Lung (tissue), 12 donors: ENCODE results near the gene SLC17A5. TPM values are rescaled to one million over a fixed set of nuclear protein-coding genes. Genes with fewer than 3 reads are reported as not detected.

Source experiments
- ATAC-seq: fragments of 200-7000 bp; cut with Tn5 transposase; one replicate; pipeline ENCODE4 v1.9.1; 2020; ENCODE audit warnings: moderate number of reproducible peaks; ENCODE audit not compliant: insufficient read depth, low FRiP score
- DNase-seq, 3 donors: peaks; one replicate each; pipeline ENCODE4 v3.0.0-alpha.2; 2013 to 2017
- H3K27ac ChIP-seq, 2 donors: one replicate each; pipeline ENCODE4 v1.5.1; 2013; ENCODE audit warnings: mild to moderate bottlenecking in 2 of 2, moderate library complexity in 2 of 2, control low read depth in 1 of 2, inconsistent platforms in 1 of 2, low read depth in 1 of 2, low read length in 1 of 2
- H3K27me3 ChIP-seq, 3 donors: one replicate each; pipeline ENCODE4 v1.5.1; 2013; ENCODE audit warnings: low read length in 2 of 3; ENCODE audit not compliant: control insufficient read depth in 3 of 3, insufficient read depth in 3 of 3
- H3K36me3 ChIP-seq, 4 donors: one replicate each; pipeline ENCODE4 v1.5.1; 2013; ENCODE audit warnings: low read length in 4 of 4, mild to moderate bottlenecking in 1 of 4, moderate library complexity in 1 of 4; ENCODE audit not compliant: control insufficient read depth in 4 of 4, insufficient read depth in 4 of 4
- H3K4me1 ChIP-seq, 5 donors: one replicate each; pipeline ENCODE4 v1.5.1; 2013; ENCODE audit warnings: low read length in 5 of 5, mild to moderate bottlenecking in 2 of 5, moderate library complexity in 1 of 5; ENCODE audit not compliant: control insufficient read depth in 5 of 5, insufficient read depth in 5 of 5
- H3K4me3 ChIP-seq: one replicate; pipeline ENCODE4 v1.5.1; 2013; ENCODE audit warnings: mild to moderate bottlenecking, control low read depth, moderate library complexity
- H3K9ac ChIP-seq, 2 donors: one replicate each; pipeline ENCODE4 v1.5.1; 2013; ENCODE audit warnings: low read length in 2 of 2, control low read depth in 1 of 2; ENCODE audit not compliant: insufficient read depth in 1 of 2
- H3K9me3 ChIP-seq, 4 donors: one replicate each; pipeline ENCODE4 v1.5.1; 2013; ENCODE audit warnings: low read length in 3 of 4, mild to moderate bottlenecking in 1 of 4, moderate library complexity in 1 of 4; ENCODE audit not compliant: control insufficient read depth in 4 of 4, insufficient read depth in 3 of 4
- WGBS, 2 donors: extraction: QIAGEN DNeasy Blood & Tissue Kit; methylation state at CpG; one replicate each; pipeline ENCODE4 v1.1.7; 2013; 5-methylcytosine and 5-hydroxymethylcytosine counted together
- polyA plus RNA-seq, 2 donors: library from polyadenylated mRNA; stranded (reverse); fragments of 200-250 nt; gene quantifications; one replicate each; pipeline ENCODE4 v1.2.1, GENCODE V29; 2013
- total RNA-seq, 2 donors: library from RNA; depleted of rRNA in 1 of 2; stranded (reverse); fragments of >200 nt in 1 of 2; gene quantifications; one replicate each; pipeline ENCODE4 v1.2.1, GENCODE V29; 2014 to 2021
- TF ChIP-seq, protein P1 (sequence below): IDR thresholded peaks from 2 replicates; pipeline ENCODE4 v1.5.1; 2012; ENCODE audit warnings: mild to moderate bottlenecking; ENCODE audit errors: control extremely low read depth, extremely low read depth
- donor health status: control.
- donor health status: control.
- donor health status: Bipolar disorder and iron deficiency.
- donor health status: healthy.
- donor health status: DM: yes; HTN: yes; CAD: no.

Gene SLC17A5
- total and polyA plus RNA-seq, 4 donors, result 5.5 to 19.9 (median 18.1) TPM

GRCh38 chr6:73640179-73640750 is 13.5 kb downstream of the SLC17A5 start:
- Histone ChIP-seq H3K9me3 (no peaks in the 10 kb centered on the region), H3K4me3 (no peak overlapping the region), H3K9ac (no peak overlapping the region), H3K27ac (no peak overlapping the region), H3K4me1 (no peaks in the 10 kb centered on the region), H3K36me3 (peaks cover 0 to 13% (median 3%) of the 10 kb centered on the region in 4 donors), H3K27me3 (no peaks in the 10 kb centered on the region)
- TF ChIP-seq, protein P1, sequence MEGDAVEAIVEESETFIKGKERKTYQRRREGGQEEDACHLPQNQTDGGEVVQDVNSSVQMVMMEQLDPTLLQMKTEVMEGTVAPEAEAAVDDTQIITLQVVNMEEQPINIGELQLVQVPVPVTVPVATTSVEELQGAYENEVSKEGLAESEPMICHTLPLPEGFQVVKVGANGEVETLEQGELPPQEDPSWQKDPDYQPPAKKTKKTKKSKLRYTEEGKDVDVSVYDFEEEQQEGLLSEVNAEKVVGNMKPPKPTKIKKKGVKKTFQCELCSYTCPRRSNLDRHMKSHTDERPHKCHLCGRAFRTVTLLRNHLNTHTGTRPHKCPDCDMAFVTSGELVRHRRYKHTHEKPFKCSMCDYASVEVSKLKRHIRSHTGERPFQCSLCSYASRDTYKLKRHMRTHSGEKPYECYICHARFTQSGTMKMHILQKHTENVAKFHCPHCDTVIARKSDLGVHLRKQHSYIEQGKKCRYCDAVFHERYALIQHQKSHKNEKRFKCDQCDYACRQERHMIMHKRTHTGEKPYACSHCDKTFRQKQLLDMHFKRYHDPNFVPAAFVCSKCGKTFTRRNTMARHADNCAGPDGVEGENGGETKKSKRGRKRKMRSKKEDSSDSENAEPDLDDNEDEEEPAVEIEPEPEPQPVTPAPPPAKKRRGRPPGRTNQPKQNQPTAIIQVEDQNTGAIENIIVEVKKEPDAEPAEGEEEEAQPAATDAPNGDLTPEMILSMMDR, result no peak
- no peak for ATAC-seq
- WGBS, 2 donors, result 93 to 94% methylated on average over 1 of the region's 1 CpG
- DNase-seq, result no peak

DNA sequence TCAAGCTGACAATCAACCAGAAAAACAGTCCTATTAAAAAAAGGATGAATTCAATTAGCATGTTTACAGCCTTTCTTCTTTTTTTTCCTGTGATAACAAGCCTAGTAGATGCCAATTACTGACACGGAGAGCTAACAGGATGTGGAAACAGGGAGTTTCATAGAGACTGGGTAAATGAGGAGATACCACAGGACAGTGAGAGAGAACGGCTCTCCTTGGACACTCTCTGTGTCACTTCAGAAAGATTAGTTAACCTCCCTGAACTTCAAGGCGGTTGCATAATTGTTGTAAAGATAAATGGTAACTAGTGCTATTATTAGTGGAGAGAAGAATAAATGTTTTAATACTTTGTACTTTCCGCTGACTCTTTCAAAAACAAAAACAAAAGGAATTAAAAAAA is 14.8 kb downstream of the SLC17A5 start:
- Histone ChIP-seq H3K4me1 (no peaks in the 10 kb centered on the region), H3K27ac (no peak overlapping the region), H3K9ac (no peak overlapping the region), H3K4me3 (no peak overlapping the region), H3K9me3 (no peaks in the 10 kb centered on the region), H3K36me3 (peaks cover 0 to 15% (median 4%) of the 10 kb centered on the region in 4 donors), H3K27me3 (no peaks in the 10 kb centered on the region)
- WGBS, 2 donors, result 74 to 76% methylated on average over 4 of the region's 4 CpGs
- ATAC-seq (no peak), DNase-seq (no peak)
- TF ChIP-seq, protein P1, result no peak

DNA sequence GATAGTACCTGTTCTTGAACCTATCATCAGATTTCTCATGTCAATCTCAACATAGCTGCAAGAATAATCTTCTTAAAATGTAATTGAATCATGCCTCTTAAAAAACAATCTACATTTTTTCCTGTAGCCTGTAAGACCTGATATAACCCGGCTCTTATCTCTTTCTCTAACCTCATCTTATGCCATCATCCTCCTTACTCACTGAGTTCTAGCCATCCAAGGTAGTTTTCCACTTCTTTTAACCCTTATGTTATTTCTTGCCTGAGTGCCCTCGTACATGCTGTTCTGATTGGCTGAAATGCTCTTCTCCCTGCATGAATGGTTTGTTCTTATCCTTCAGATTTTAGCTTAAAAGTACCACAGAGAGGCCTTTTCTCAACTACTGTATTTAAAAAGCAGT is 16.4 kb downstream of the SLC17A5 start:
- Histone ChIP-seq H3K9me3 (no peaks in the 10 kb centered on the region), H3K27me3 (no peaks in the 10 kb centered on the region), H3K9ac (no peak overlapping the region), H3K36me3 (peaks cover 0 to 18% (median 3%) of the 10 kb centered on the region in 4 donors), H3K4me3 (no peak overlapping the region), H3K27ac (no peak overlapping the region), H3K4me1 (no peaks in the 10 kb centered on the region)
- DNase-seq, result peak in 1 of 3 donors; percentile 28
- WGBS, 2 donors, result 67 to 89% methylated on average over 2 of the region's 2 CpGs
- no peak for ATAC-seq
- TF ChIP-seq, protein P1, result no peak

GRCh38 chr6:73636048-73636447 is 17.7 kb downstream of the SLC17A5 start:
- no peaks in the 10 kb centered on the region for H3K4me1 ChIP-seq
- H3K9ac ChIP-seq, result no peak overlapping the region
- peaks cover 0 to 13% (median 5%) of the 10 kb centered on the region in 4 donors for H3K36me3 ChIP-seq
- no peaks in the 10 kb centered on the region for H3K9me3 ChIP-seq
- H3K27ac ChIP-seq, result no peak overlapping the region
- DNase-seq (no peak), ATAC-seq (no peak)
- H3K27me3 ChIP-seq, result no peaks in the 10 kb centered on the region
- TF ChIP-seq, protein P1, result no peak
- H3K4me3 ChIP-seq, result no peak overlapping the region
